Left lung (tissue), 10 donors: ENCODE measurements around the gene TOB1. TPM values are rescaled to one million over a fixed set of nuclear protein-coding genes. Genes with fewer than 3 reads are reported as not detected.

Experiments used
- ATAC-seq: fragments of 200-7000 bp; cut with Tn5 transposase; one replicate; pipeline ENCODE4 v1.9.1; 2020; ENCODE audit warnings: moderate library complexity
- DNase-seq, 4 donors: peaks; one replicate each; pipeline ENCODE4 v3.0.0-alpha.2; 2013 to 2020
- H3K27ac ChIP-seq, 2 donors: fragments of 200-600 bp; sonication (generic) in 1 of 2; one replicate each; pipeline versions ENCODE4 v1.5.0 to v1.8.0; 2020 to 2021
- H3K27me3 ChIP-seq, 2 donors: fragments of 200-600 bp; sonication (generic) in 1 of 2; one replicate each; pipeline versions ENCODE4 v1.5.0 to v1.8.0; 2020 to 2021
- H3K36me3 ChIP-seq, 2 donors: fragments of 200-600 bp; sonication (generic) in 1 of 2; one replicate each; pipeline versions ENCODE4 v1.5.0 to v1.8.0; 2020 to 2021
- H3K4me1 ChIP-seq, 2 donors: fragments of 200-600 bp; one replicate each; pipeline ENCODE4 v1.8.0; 2021
- H3K4me3 ChIP-seq, 2 donors: fragments of 200-600 bp; sonication (generic) in 1 of 2; one replicate each; pipeline versions ENCODE4 v1.5.0 to v1.8.0; 2020 to 2021; ENCODE audit warnings: mild to moderate bottlenecking in 1 of 2
- H3K9me3 ChIP-seq, 2 donors: fragments of 200-600 bp; sonication (generic) in 1 of 2; one replicate each; pipeline versions ENCODE4 v1.5.0 to v1.8.0; 2020 to 2021
- intact Hi-C, 2 donors: fragments of 100-400 bp; cut with DNase I; formaldehyde crosslinking; loops; one replicate each; pipeline versions ENCODE4 v1.11.2 to v1.14.2; 2022
- polyA plus RNA-seq, 6 donors: library from polyadenylated mRNA; unstranded; fragments of 120-200 nt; gene quantifications; one replicate each; pipeline ENCODE4 v1.2.1, GENCODE V29; 2013; ENCODE audit not compliant: insufficient read length in 6 of 6
- total RNA-seq, 2 donors: library from RNA; stranded (reverse); fragmentation: NEBNext Ultra II Directional; extraction: Animal tissue kit (Norgen Biotek cat#: 25700); gene quantifications; one replicate each; pipeline ENCODE4 v1.2.1, GENCODE V29; 2021
- TF ChIP-seq, protein P1 (sequence below), 2 donors: fragments of 200-600 bp; sonication (generic) in 1 of 2; IDR thresholded peaks; one replicate each; pipeline versions ENCODE4 v1.5.0 to v1.8.0; 2021; ENCODE audit warnings: antibody characterized with exemption in 2 of 2
- donor health status: DM: no; HTN: yes; CAD: no.
- donor health status: DM: no; HTN: no; CAD: no.

The TOB1 gene
- total and polyA plus RNA-seq, 8 donors = 20.1 to 81.1 (median 29.8) TPM

DNA sequence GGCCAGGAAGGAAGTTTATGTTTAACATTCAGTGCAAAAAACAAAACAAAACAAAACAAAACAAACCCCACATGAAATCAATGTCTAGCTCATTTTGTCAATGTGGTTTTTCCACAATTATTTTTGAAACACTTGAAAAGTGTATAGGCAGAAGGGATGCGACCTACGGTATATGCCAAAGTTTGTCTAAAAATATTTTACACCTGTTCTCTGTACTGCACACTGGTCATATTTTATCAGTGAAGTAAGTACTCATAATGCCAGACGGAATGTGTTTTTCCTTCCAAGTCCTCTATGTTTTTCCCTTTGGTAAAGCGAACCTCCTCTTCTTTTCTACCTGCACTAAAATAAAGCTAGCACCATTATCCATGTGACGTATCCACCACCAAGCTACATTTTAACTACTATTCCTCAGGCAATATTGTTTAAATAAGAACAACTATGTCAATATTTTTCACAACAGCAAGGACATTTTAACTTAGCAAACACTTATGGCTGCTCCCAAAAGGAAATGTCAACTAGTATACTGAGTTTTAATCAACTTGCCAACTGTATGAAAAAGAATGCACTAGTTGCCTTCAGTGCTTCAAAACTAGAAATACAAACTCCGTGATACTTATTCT lies 10.3 kb downstream of the TOB1 start:
- no peaks in the 10 kb centered on the region for H3K27me3 ChIP-seq
- H3K4me1 ChIP-seq = peaks cover 4 to 29% of the 10 kb centered on the region in 2 donors
- peak; percentile 52 for ATAC-seq
- intact Hi-C loops = no loop called here
- DNase-seq = no peak
- peaks cover 0 to under 1% of the 10 kb centered on the region in 2 donors for H3K36me3 ChIP-seq
- H3K27ac ChIP-seq = peak overlapping the region; percentile 33 to 36
- no peaks in the 10 kb centered on the region for H3K9me3 ChIP-seq
- no peak overlapping the region for H3K4me3 ChIP-seq
- TF ChIP-seq, protein P1, sequence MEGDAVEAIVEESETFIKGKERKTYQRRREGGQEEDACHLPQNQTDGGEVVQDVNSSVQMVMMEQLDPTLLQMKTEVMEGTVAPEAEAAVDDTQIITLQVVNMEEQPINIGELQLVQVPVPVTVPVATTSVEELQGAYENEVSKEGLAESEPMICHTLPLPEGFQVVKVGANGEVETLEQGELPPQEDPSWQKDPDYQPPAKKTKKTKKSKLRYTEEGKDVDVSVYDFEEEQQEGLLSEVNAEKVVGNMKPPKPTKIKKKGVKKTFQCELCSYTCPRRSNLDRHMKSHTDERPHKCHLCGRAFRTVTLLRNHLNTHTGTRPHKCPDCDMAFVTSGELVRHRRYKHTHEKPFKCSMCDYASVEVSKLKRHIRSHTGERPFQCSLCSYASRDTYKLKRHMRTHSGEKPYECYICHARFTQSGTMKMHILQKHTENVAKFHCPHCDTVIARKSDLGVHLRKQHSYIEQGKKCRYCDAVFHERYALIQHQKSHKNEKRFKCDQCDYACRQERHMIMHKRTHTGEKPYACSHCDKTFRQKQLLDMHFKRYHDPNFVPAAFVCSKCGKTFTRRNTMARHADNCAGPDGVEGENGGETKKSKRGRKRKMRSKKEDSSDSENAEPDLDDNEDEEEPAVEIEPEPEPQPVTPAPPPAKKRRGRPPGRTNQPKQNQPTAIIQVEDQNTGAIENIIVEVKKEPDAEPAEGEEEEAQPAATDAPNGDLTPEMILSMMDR (IDR thresholded peaks at IDR 0.05) = no peak

DNA sequence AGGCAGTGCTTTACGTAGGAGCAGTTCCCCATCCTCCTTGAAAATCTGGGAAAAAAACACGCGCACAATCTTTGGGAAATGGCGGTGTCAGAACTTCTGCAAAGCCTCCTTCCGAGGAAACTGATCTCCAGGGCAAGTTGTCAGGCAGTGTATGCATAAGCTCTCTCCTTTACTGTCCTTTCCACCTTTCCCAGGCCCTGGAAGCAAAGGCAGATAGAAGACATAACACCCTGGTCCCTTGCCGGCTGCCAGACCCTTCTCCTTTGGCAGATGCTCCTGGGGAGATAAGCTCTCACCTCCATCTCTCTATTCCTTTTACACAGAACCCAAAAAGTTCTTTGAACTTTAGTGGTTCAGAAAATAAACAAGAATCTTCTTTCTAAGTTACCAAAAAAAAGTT lies 12.4 kb downstream of the TOB1 start:
- DNase-seq (no peak), ATAC-seq (no peak)
- Histone ChIP-seq H3K4me3 (no peak overlapping the region), H3K36me3 (no peaks in the 10 kb centered on the region), H3K4me1 (peaks cover 4 to 29% of the 10 kb centered on the region in 2 donors), H3K27me3 (no peaks in the 10 kb centered on the region), H3K9me3 (peaks cover 0 to 4% of the 10 kb centered on the region in 2 donors), H3K27ac (peak overlapping the region in 1 of 2 donors; percentile 48)
- intact Hi-C loops = loop anchor here in 1 of 2 donors (5.0 kb wide), 1 partner anchor 104 kb away; no protein-coding TSS in a partner anchor
- TF ChIP-seq, protein P1 (IDR thresholded peaks at IDR 0.05) = no peak

DNA sequence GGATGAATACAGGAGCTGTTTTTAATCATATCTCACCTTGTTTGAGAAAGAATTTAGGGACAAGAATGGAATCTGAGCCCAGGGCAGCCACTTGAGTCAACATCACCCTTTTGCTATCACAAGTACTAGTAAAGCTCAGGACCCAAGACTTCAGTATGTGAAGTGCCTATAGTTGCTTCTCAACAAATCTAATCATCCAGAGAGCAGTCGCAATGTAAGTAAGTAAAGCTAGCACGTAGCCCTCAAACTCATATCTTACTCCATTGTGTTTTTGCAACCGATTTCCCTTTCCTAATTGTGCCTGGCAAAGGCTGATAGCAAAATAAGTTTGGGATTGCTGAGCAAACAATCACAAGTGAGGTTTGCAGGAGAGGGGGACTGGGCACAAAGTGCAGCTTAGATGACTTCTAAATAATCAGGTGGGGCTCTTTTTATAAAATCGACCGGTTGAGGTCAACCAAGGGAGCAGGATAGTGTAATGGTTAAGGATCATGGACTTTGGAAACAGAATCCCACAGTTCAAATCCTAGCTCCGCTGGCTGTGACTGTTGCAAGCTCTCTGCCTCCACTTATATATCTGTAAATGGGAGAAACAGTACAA lies 13.0 kb downstream of the TOB1 start:
- Histone ChIP-seq H3K27me3 (no peaks in the 10 kb centered on the region), H3K36me3 (no peaks in the 10 kb centered on the region), H3K4me1 (peaks cover 4 to 29% of the 10 kb centered on the region in 2 donors), H3K9me3 (peaks cover 0 to 9% of the 10 kb centered on the region in 2 donors), H3K4me3 (no peak overlapping the region), H3K27ac (peak overlapping the region; percentile 3 to 48)
- ATAC-seq = peak; percentile 45
- intact Hi-C loops = loop anchor here in 1 of 2 donors (5.0 kb wide), 1 partner anchor 104 kb away; no protein-coding TSS in a partner anchor
- TF ChIP-seq, protein P1 (IDR thresholded peaks at IDR 0.05) = no peak
- DNase-seq = no peak

DNA sequence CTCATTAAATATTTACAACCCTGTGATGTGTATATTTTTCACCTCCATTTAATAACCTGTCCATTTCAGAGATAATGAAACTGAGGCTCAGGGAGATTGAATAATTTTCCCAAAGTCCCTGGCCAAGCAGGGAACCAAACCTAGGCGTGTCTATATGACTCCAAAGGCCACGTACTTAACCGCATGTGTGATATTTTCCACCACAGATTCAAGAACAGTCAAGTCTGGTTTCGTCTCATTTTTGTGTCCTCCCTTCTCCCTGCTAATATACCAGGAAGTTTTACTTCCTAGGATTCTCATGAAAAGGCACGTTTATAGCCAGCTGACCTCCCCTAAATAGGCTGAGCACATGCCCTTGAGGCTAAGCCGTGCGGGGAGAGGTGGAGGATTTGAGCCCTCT lies 15.5 kb downstream of the TOB1 start:
- Histone ChIP-seq H3K9me3 (peaks cover 0 to 12% of the 10 kb centered on the region in 2 donors), H3K4me3 (no peak overlapping the region), H3K4me1 (peaks cover 4 to 29% of the 10 kb centered on the region in 2 donors), H3K36me3 (no peaks in the 10 kb centered on the region), H3K27me3 (no peaks in the 10 kb centered on the region), H3K27ac (no peak overlapping the region)
- TF ChIP-seq, protein P1 (IDR thresholded peaks at IDR 0.05) = no peak
- DNase-seq = no peak
- no peak for ATAC-seq
- intact Hi-C loops = loop anchor here in 1 of 2 donors (5.0 kb wide), 1 partner anchor 107 kb away; no protein-coding TSS in a partner anchor

DNA sequence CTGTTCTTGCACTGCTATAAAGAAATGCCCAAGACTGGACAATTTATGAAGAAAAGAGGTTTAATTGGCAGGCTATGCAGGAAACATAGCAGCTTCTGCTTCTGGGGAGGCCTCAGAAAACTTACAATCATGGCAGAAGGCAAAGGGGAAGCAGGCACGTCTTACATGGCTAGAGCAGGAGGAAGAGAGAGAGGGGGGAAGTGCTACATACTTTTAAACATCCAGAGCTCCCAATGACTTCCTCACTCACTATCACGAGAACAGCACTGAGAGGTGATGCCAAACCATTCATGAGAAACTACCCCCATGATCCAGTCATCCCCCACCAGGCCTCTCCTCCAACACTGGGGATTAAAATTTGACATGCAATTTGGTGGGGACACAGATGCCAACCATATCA lies 17.4 kb downstream of the TOB1 start:
- H3K4me1 ChIP-seq = peaks cover 4 to 20% of the 10 kb centered on the region in 2 donors
- intact Hi-C loops = loop anchor here in 1 of 2 donors (10.0 kb wide), 1 partner anchor 106 kb away; no protein-coding TSS in a partner anchor
- H3K27me3 ChIP-seq = no peaks in the 10 kb centered on the region
- H3K27ac ChIP-seq = no peak overlapping the region
- no peak for ATAC-seq
- no peak overlapping the region for H3K4me3 ChIP-seq
- TF ChIP-seq, protein P1 (IDR thresholded peaks at IDR 0.05) = no peak
- H3K9me3 ChIP-seq = peaks cover 0 to 12% of the 10 kb centered on the region in 2 donors
- DNase-seq = no peak
- H3K36me3 ChIP-seq = no peaks in the 10 kb centered on the region
